Tibial artery (tissue), 4 donors: ENCODE measurements around the gene LRSAM1.
"Not testable (repeated sequence)": the region's sequence is repeated elsewhere in the genome, so short reads cannot be mapped to it uniquely, and the experiment has no call there.

Source experiments
- DNase-seq, 2 donors: peaks; one replicate each; pipeline ENCODE4 v3.0.0-alpha.2; 2019
- H3K27ac ChIP-seq, 2 donors: fragments of 200-600 bp; sonication (generic) in 1 of 2; 1 replicate in 1 of 2; 2 replicates in 1 of 2; pipeline ENCODE4 v1.5.1; 2018 to 2019; ENCODE audit warnings: mild to moderate bottlenecking in 1 of 2
- H3K27me3 ChIP-seq, 2 donors: fragments of 200-600 bp; sonication (generic) in 1 of 2; one replicate each; pipeline versions ENCODE4 v1.5.1 to v1.6.0; 2016 to 2019
- H3K36me3 ChIP-seq, 3 donors: fragments of 200-600 bp; sonication (generic) in 2 of 3; one replicate each; pipeline ENCODE4 v1.5.1; 2016 to 2019; ENCODE audit warnings: mild to moderate bottlenecking in 2 of 3
- H3K4me1 ChIP-seq, 4 donors: fragments of 200-600 bp; sonication (generic) in 2 of 4; 1 replicate in 3 of 4; 2 replicates in 1 of 4; pipeline ENCODE4 v1.5.1; 2016 to 2019
- H3K4me3 ChIP-seq, 2 donors: fragments of 200-600 bp; sonication (generic) in 1 of 2; 1 replicate in 1 of 2; 2 replicates in 1 of 2; pipeline ENCODE4 v1.5.1; 2018 to 2019; ENCODE audit warnings: mild to moderate bottlenecking in 2 of 2
- H3K9me3 ChIP-seq, 3 donors: fragments of 200-600 bp; sonication (generic) in 1 of 3; one replicate each; pipeline ENCODE4 v1.5.1; 2016 to 2019
- intact Hi-C: fragments of 100-400 bp; cut with DNase I; formaldehyde crosslinking; loops from one replicate; pipeline ENCODE4 v1.15.0; 2023; ENCODE audit warnings: low total_unique reads
- TF ChIP-seq, protein P1 (sequence below), 2 experiments: fragments of 200-600 bp in 1 of 2; fragments of 450-650 bp in 1 of 2; IDR thresholded peaks; one replicate each; pipeline ENCODE4 v1.5.1; 2017 to 2019; ENCODE audit warnings: antibody characterized with exemption in 2 of 2, mild to moderate bottlenecking in 1 of 2, moderate library complexity in 1 of 2

Gene LRSAM1

DNA sequence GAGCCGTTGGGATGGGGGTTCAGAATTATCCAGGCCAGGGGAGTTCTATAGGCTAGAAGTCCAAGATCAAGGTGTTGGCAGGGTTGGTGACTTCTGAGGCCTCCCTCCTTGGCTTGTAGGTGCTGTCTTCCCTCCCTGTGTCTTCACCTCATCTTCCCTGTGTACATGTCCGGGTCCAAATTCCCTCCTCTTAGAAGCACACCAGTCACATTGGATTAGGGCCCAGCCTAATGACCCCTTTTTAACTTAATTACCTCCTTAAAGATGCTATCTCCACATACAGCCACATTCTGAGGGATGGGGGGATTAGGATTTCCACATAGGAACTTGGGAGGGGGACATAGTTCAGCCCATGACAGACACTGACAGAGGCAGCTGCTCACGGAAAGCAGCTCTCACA lies 12.1 kb downstream of the LRSAM1 start:
- H3K4me1 ChIP-seq: peaks cover 0 to 8% (median 0%) of the 10 kb centered on the region in 4 donors
- TF ChIP-seq, protein P1, sequence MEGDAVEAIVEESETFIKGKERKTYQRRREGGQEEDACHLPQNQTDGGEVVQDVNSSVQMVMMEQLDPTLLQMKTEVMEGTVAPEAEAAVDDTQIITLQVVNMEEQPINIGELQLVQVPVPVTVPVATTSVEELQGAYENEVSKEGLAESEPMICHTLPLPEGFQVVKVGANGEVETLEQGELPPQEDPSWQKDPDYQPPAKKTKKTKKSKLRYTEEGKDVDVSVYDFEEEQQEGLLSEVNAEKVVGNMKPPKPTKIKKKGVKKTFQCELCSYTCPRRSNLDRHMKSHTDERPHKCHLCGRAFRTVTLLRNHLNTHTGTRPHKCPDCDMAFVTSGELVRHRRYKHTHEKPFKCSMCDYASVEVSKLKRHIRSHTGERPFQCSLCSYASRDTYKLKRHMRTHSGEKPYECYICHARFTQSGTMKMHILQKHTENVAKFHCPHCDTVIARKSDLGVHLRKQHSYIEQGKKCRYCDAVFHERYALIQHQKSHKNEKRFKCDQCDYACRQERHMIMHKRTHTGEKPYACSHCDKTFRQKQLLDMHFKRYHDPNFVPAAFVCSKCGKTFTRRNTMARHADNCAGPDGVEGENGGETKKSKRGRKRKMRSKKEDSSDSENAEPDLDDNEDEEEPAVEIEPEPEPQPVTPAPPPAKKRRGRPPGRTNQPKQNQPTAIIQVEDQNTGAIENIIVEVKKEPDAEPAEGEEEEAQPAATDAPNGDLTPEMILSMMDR (IDR thresholded peaks at IDR 0.05): no peak
- no peak for DNase-seq
- no peak overlapping the region for H3K27ac ChIP-seq
- H3K9me3 ChIP-seq: no peaks in the 10 kb centered on the region
- H3K36me3 ChIP-seq: peaks cover 67 to 91% (median 86%) of the 10 kb centered on the region in 3 donors
- intact Hi-C loops: no loop called here
- H3K4me3 ChIP-seq: no peak overlapping the region
- H3K27me3 ChIP-seq: no peaks in the 10 kb centered on the region

DNA sequence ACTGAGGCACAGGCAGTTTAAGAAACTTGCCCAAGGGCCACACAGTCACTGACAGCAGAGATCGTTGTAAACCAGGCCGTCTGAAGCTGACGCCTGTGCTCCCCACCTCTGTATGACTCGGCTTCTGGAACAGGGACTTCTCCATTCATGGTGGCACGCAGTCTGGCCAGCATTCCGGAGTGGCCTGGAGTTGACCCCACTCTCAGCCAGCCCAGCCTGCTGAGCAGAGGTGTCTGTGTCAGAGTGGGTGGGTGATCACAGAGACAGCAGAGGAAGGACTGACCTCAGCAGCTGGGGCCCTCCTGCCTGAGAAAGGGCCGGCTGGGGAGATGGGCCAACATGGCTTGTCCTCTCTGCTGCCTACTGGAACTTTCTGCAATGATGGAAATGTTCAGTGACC lies 12.6 kb downstream of the LRSAM1 start:
- Histone ChIP-seq H3K36me3 (peaks cover 68 to 93% (median 89%) of the 10 kb centered on the region in 3 donors), H3K4me1 (peaks cover 0 to 4% (median 0%) of the 10 kb centered on the region in 4 donors), H3K9me3 (no peaks in the 10 kb centered on the region), H3K27ac (no peak overlapping the region), H3K27me3 (no peaks in the 10 kb centered on the region), H3K4me3 (no peak overlapping the region)
- intact Hi-C loops: no loop called here
- TF ChIP-seq, protein P1 (IDR thresholded peaks at IDR 0.05): no peak
- no peak for DNase-seq

DNA sequence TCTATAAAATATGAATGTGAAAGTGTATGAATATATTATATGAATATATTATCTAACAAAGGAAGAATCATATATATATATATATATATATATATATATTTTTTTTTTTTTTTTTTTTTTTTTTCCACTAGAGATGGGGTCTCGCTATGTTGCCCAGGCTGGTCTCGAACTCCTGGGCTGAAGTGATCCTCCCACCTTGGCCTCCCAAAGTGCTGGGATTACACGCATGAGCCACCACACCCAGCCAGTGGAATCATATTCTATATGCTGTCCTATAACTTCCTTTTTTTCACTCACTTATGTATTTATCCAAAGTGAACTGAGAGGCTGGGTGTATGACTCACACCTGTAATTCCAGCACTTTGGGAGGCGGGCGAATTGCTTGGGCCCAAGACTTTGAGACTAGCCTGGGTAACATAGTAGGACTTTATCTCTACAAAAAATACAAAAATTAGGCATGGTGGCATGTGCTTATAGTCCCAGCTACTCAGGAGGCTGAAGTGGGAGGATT lies 15.2 kb downstream of the LRSAM1 start:
- H3K4me1 ChIP-seq, DNase-seq, H3K27me3 ChIP-seq, intact Hi-C loops, H3K27ac ChIP-seq, H3K9me3 ChIP-seq, H3K4me3 ChIP-seq: not testable (repeated sequence)
- peaks cover 58 to 89% (median 87%) of the 10 kb centered on the region in 3 donors for H3K36me3 ChIP-seq

DNA sequence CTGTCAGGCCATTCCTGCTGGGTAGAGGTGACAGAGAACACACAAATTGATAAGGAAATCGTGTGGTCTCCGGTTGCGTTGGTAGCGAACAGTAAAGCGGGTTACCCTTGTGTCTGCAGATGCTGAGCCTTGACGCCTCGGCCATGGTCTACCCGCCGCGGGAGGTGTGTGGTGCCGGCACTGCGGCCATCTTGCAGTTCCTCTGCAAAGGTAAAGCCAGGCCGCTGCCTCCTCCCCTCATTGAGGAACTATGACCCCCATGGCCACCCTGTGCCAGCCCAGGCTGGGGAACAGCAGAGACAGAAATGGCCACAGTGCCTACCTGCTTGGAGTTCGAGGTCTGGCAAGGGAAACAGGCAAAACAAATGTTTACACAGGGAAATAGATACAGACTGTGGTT lies 16.3 kb downstream of the LRSAM1 start:
- DNase-seq: no peak
- TF ChIP-seq, protein P1 (IDR thresholded peaks at IDR 0.05): no peak
- Histone ChIP-seq H3K27me3 (no peaks in the 10 kb centered on the region), H3K4me3 (no peak overlapping the region), H3K9me3 (no peaks in the 10 kb centered on the region), H3K27ac (no peak overlapping the region), H3K36me3 (peaks cover 47 to 82% (median 77%) of the 10 kb centered on the region in 3 donors), H3K4me1 (no peaks in the 10 kb centered on the region)
- intact Hi-C loops: no loop called here

DNA sequence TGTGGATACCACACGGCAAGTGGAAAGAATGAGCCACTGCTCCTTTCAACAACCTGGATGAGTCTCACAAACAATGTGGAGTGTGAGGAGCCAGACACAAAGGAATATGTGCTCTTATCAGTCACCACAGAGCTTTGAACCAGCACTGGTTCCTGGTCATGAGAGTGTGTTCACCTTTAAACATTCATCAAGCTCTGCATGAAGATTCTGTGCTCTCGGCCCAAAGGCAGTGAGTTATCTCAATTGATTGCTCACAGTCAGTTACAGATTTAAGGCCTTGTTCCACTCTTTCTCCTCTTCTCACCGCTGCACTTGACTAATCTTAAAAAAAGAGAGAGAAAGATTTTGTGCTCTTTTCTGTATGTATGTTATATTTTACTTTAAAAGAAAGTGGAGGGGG lies 19.4 kb downstream of the LRSAM1 start:
- no peaks in the 10 kb centered on the region for H3K9me3 ChIP-seq
- no peak for DNase-seq
- TF ChIP-seq, protein P1 (IDR thresholded peaks at IDR 0.05): no peak
- H3K4me1 ChIP-seq: no peaks in the 10 kb centered on the region
- H3K36me3 ChIP-seq: peaks cover 33 to 82% (median 75%) of the 10 kb centered on the region in 3 donors
- H3K4me3 ChIP-seq: no peak overlapping the region
- H3K27me3 ChIP-seq: no peaks in the 10 kb centered on the region
- intact Hi-C loops: no loop called here
- H3K27ac ChIP-seq: no peak overlapping the region

DNA sequence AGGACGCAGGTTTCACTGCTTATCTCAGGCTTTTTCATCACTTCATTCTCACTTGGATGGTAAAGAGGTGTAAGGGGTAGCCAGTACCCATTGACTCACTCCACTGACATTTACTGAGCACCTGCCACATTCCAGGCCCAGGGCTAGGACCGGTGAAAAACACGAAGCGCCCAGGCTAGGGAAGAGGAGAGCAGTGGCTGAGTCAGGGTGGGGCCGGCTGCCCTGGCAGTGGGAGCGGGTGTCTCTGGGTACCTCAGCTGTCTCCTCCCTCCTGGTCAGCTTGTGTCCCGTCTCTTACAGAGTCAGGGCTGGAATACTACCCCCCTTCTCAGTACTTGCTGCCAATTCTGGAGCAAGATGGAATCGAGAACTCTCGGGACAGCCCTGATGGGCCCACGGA lies 22.2 kb downstream of the LRSAM1 start:
- DNase-seq: no peak
- Histone ChIP-seq H3K36me3 (peaks cover 32 to 83% (median 72%) of the 10 kb centered on the region in 3 donors), H3K4me1 (no peaks in the 10 kb centered on the region), H3K4me3 (no peak overlapping the region), H3K27ac (no peak overlapping the region), H3K27me3 (no peaks in the 10 kb centered on the region), H3K9me3 (no peaks in the 10 kb centered on the region)
- TF ChIP-seq, protein P1 (IDR thresholded peaks at IDR 0.05): no peak
- intact Hi-C loops: no loop called here
